OCI-LY7 (cell line): ENCODE measurements around the gene OR4C11.

Experiments used
- CTCF ChIP-seq: fragments of 200-600 bp; sonication (generic); conservative IDR thresholded peaks from 2 replicates; pipeline ENCODE4 v1.5.1; 2014; ENCODE audit warnings: mild to moderate bottlenecking, antibody characterized with exemption, low read length, moderate library complexity, mixed read lengths
- EZH2phosphoT487 ChIP-seq: fragments of 200-600 bp; sonication (generic); IDR thresholded peaks from 2 replicates; pipeline ENCODE4 v1.6.1; 2018; ENCODE audit warnings: low read depth, borderline replicate concordance, mild to moderate bottlenecking, mixed run types, antibody characterized with exemption, low read length, moderate library complexity, mixed read lengths

DNA sequence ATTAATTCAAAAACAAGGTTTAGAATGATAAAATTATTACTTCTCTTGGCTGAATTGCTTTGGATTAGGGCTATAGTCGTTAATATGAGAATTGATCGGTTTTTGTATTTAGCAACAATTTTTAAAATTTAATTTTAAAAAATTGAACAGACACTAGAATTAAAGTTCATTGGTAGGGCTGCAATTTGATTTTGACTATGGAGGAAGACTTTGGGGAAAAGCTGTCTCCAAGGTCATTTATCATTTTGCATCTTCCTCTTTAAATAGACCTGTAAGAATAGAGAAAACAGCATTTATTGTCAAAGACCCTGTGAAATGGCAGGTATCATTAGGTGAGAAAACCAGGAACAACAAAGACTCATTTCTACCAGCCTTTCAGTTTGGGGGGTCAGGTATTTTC, 40.6 kb upstream of the OR4C11 start, which contains the start of gene OR4S2:
- no peak for TF ChIP-seq CTCF
- TF ChIP-seq EZH2phosphoT487, result no peak
